ENCODE data around the gene LAMA4.
"Not testable (repeated sequence)": the region's sequence is repeated elsewhere in the genome, so short reads cannot be mapped to it uniquely, and the experiment has no call there.

Gene LAMA4

GRCh38 chr6:112209131-112209530 lies 45.2 kb downstream of the LAMA4 start:
- no peak for DNase-seq

GRCh38 chr6:112207776-112208175 lies 46.6 kb downstream of the LAMA4 start:
- DNase-seq: no peak

DNA sequence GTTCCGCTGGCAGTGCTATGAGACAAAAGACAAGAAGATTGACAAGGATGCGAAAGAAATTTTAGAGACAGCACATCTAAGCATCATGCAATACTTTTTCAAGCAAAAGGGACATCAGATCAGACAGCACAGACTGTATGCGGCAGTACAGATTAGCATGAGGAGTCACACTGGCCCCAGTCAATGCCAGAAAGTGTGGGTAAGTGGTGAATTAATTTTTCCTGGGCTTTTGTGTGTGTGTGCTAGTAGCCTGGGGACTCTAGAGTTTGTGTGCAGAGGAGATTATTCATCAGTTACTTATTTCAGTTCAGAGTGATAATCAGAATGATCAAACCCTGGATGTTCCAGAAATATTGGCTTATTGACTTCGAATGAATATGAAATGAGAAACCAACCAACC lies 47.2 kb downstream of the LAMA4 start:
- no peak for DNase-seq

DNA sequence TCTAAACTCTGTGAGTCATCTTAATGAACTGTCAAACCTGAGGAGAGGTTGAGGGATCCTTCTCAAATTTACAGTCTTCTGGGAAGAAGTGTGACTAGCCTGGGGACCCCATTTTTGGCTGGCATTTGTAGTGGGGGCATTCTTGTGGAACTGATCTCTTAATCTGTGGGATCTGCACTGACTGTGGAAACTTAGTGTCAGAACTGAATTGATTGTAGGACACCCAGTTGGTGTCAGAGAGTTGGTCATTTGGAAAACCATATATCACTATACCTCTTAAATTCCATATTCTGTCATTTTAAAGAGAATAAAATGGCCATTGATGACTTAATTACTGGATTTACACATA lies 48.3 kb downstream of the LAMA4 start:
- no peak for DNase-seq

GRCh38 chr6:112205427-112206109 lies 48.8 kb downstream of the LAMA4 start:
- no peak for DNase-seq

DNA sequence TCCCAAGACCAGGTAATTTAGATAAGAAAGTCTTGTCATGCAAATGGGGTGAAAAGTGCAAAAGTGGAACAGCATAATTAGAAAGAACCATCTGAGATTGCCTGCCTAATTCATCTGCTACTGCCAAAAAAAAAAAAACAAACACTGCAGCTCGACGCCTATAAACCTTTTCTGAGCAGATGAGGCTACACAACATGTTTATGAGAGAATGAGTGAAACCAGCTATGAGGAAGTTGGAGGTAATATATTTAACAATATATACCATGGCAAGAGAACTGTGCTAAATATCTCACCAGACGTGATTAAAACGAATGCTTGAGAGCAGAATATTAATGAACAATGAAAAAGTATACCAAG lies 50.0 kb downstream of the LAMA4 start:
- DNase-seq: no peak

- DNase-seq: no peak
Observed at GRCh38 chr6:112203577-112204349, 50.6 kb downstream of the LAMA4 start.

- DNase-seq: no peak
Observed at GRCh38 chr6:112202639-112203341, 51.6 kb downstream of the LAMA4 start.

- DNase-seq: not testable (repeated sequence)
Observed at GRCh38 chr6:112200185-112200914, 54.0 kb downstream of the LAMA4 start.

GRCh38 chr6:112199001-112199403 lies 55.4 kb downstream of the LAMA4 start:
- DNase-seq: no peak

DNA sequence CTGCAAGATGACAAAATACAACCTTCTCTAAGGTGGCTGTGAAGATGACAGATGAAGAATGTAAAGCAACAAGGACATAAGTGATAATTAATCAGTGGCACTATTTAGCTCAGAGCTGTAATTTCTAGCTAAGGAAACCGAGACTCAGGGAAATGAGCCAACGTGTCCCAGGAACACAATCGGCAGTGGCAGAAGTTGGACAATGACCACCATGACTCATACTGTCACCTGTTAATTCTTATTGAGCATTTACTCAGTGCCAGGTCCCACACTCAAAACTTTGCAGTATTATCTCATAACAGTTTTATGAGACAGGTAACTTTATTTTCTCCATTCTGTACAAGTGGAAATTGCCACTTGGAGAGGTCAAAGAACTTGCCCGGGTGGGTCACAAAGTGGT lies 55.8 kb downstream of the LAMA4 start:
- DNase-seq: no peak

DNA sequence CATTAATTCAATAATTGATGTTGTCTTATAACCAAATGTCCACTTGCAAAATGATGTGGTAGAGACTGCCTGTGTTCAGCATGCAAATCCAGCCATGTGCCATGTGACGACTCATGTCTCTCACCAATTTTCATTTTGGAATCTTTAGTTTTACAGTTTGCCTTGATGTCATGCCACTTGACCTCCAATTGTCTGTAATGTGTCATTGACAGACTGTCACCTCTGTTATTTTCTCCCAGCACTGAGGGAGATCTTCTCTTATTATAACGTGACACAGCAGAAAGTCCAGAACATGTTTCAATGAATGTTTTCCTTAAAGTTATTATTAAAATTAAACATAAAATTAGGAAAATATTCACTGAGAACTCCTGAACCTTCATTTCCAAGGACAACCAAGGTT lies 56.7 kb downstream of the LAMA4 start:
- DNase-seq: no peak

GRCh38 chr6:112196306-112196705 lies 58.1 kb downstream of the LAMA4 start:
- DNase-seq: no peak

DNA sequence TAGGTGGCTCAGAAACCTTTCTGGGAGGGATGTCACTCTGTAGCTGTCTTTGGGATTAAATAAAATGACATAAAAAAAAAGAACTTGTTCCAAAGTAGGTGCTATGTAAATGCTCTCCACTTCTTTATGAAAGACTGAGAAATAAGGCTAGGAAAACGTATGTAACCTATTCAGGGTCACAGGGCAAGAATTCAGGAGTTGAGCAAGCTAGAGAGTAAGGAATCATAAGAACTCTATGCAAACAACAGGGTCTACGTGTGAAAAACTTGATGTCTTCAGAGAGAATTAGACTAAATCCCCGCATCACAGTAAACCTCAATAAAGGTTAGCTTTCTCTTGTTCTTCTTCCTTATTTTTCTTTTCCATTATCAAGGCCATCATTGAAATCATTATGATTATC lies 59.2 kb downstream of the LAMA4 start:
- DNase-seq: no peak

DNA sequence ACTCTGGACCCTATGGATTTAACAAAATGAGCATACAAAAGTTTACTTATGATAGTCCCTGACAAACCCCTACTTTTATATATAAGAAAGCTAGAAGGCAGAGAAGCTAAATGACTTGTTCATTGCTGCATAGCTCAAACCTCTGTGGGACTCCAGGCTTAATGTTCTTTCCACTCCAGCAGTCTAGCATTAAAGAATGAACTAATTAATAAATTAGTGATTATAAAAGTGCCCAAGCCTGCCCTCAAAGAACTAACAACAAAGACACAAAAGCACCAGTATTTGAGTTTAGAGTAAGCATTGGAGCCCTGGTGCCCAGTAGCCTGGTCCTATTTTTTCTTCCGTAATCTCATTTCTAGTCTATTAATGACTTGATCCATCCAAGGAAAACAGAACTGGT lies 59.9 kb downstream of the LAMA4 start:
- DNase-seq: no peak

GRCh38 chr6:112193535-112194051 lies 60.8 kb downstream of the LAMA4 start:
- DNase-seq: no peak

DNA sequence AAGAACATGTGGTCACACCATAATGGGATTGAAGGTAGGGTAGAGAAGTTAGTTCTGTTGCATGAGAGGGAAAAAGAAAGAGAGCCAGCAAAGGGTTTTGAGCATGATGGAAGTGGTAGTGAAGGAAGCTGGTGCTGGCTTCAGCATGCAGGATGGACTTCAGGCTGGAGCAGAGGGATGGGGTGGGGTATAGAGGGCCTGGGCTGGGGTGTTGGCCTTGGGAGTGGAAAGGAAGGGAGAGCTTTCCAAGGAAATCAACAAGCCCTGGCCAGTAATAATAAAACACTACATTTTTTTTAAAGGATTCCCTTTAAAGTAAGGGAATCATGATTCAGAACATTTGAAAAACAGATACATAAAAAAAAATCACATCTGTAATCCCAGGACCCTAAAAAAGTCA lies 61.2 kb downstream of the LAMA4 start:
- no peak for DNase-seq

- DNase-seq: no peak
Observed at GRCh38 chr6:112191509-112192020, 62.8 kb downstream of the LAMA4 start.

DNA sequence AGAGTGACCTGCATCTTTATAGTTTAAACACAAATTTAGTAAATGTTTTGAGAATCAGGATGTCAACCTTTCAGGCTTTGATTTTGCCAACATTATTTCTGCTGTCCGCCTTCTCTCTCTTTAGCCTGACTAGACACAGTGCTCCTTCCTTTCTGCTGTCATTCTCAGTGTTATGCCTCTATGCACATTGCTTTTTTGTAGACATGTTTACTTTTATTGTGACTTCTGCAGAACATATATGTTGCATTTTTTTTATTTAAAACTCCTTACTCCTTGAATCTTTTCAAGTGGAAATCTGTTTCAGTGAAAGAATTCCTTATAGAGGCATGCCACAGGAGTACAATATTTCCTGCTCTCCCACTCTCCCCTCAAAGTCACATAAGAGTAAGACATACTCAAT lies 64.2 kb downstream of the LAMA4 start:
- DNase-seq: no peak

DNA sequence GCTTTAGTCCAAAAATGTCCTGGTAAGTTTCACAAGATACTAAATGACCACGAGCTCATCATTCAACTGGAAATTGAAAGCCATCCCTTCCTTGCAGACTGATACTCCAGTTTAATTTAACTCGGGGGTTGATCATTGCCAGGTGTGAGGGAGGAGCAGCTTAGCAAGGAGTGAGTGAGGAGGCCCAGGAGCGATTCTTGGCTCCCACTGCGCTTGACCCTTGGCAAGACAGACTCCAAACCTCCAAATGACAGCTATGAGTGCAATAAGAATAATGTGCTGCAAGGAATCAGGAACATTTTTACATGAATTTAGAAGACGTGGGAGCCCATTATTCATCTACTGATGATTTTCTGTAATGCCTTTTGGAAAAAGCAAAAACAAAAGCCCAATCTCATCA lies 64.9 kb downstream of the LAMA4 start:
- DNase-seq: no peak

DNA sequence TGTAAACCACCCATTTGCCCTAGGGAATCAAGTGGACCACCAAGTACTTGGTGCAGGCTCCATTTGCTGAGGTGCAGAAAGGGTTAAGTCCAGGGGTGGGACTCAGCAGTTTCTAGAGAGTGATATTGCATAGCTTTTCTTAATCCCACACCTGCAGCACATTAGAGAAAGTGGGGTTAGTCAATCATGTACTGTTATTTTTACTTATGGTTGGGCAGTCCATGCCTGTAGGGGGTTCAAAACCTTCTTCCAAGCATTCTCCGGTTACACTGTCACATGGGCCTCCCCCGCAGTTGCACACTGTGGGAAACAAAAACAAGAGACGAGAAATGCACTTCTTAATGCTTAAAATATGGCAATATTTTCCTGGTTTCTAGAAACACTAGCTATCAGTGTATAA lies 65.5 kb downstream of the LAMA4 start:
- DNase-seq: no peak

GRCh38 chr6:112187736-112188135 lies 66.6 kb downstream of the LAMA4 start:
- DNase-seq: no peak

GRCh38 chr6:112184951-112185350 lies 69.4 kb downstream of the LAMA4 start:
- DNase-seq: no peak
